KOPT-K1 (cell line): Measurements from ENCODE around the gene GPR155.

ENCODE experiments used
- H3K27ac ChIP-seq: fragments of 200-600 bp; sonication (generic); 2 replicates; pipeline ENCODE4 v1.5.1; 2016; ENCODE audit warnings: antibody characterized with exemption, mild to moderate bottlenecking, low read depth, low read length; ENCODE audit not compliant: poor library complexity, severe bottlenecking
- H3K36me3 ChIP-seq: fragments of 200-600 bp; sonication (generic); 2 replicates; pipeline ENCODE4 v1.5.1; 2017; ENCODE audit warnings: antibody characterized with exemption, mild to moderate bottlenecking, low read length, moderate library complexity; ENCODE audit not compliant: insufficient read depth
- H3K9me3 ChIP-seq: fragments of 200-600 bp; sonication (generic); 2 replicates; pipeline ENCODE4 v1.5.1; 2017; ENCODE audit warnings: antibody characterized with exemption, low read length, mild to moderate bottlenecking; ENCODE audit not compliant: insufficient read depth, poor library complexity, severe bottlenecking

GPR155 gene, protein sequence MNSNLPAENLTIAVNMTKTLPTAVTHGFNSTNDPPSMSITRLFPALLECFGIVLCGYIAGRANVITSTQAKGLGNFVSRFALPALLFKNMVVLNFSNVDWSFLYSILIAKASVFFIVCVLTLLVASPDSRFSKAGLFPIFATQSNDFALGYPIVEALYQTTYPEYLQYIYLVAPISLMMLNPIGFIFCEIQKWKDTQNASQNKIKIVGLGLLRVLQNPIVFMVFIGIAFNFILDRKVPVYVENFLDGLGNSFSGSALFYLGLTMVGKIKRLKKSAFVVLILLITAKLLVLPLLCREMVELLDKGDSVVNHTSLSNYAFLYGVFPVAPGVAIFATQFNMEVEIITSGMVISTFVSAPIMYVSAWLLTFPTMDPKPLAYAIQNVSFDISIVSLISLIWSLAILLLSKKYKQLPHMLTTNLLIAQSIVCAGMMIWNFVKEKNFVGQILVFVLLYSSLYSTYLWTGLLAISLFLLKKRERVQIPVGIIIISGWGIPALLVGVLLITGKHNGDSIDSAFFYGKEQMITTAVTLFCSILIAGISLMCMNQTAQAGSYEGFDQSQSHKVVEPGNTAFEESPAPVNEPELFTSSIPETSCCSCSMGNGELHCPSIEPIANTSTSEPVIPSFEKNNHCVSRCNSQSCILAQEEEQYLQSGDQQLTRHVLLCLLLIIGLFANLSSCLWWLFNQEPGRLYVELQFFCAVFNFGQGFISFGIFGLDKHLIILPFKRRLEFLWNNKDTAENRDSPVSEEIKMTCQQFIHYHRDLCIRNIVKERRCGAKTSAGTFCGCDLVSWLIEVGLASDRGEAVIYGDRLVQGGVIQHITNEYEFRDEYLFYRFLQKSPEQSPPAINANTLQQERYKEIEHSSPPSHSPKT

GRCh38 chr2:174486563-174487107, at the start of gene GPR155:
GPR155 (minus strand) TSS chr2:174487029; CDS start chr2:174481956, 5,073 bp downstream.
- Histone ChIP-seq H3K36me3 (peaks cover 11% of the 10 kb centered on the region; the same call in 1 of the 2 replicates), H3K9me3 (no peaks in the 10 kb centered on the region), H3K27ac (peak within 1 kb of the TSS; percentile 82)

DNA sequence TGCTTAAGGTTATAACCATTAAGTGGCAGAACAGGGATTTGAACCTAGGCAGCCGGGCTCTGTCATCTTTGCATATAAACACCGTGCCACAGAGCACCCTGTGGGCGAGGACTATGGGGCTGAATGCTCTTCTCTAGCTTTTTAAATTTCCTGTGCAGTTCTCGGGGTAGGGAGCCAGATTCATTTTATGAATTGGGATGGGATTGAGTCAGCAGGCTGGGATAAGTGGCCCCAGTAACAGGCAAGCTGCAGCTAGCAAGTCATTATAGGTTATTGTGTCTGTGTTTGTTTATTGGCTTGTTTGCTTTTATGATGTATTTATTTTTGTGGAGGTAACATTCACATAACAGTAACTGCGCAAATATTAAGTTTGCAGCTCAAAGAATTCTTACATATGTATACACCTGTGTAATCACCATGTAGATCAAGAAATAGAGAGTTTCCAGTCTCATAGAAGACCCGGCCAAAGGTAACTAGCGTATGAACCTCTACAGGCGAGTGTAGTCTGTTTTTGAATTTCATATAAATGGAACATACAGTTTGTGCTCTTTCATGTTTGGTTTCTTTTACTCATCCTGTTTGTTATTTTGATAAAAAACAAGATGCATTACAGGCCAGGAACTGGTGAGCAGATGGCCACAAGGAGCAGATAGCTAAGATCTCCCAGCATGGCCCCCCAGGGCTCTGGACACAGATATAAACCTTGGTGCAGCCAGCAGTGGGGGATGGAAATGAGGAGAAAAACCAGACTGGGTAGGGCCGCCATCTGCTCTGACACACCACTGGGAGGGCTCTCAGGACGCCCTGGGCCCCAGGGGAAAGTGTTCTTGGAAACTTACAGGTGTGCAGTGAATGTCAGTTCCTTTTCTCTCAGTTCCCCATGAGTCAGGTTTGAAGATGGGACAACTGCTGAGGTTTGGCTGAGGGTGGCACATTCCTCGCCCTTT, 49.2 kb upstream of the GPR155 start:
- Histone ChIP-seq H3K27ac (no peak overlapping the region), H3K36me3 (no peaks in the 10 kb centered on the region), H3K9me3 (no peaks in the 10 kb centered on the region)

- Histone ChIP-seq H3K9me3 (no peaks in the 10 kb centered on the region), H3K36me3 (no peaks in the 10 kb centered on the region), H3K27ac (no peak overlapping the region)
Measured at GRCh38 chr2:174535083-174535482, 48.3 kb upstream of the GPR155 start.

DNA sequence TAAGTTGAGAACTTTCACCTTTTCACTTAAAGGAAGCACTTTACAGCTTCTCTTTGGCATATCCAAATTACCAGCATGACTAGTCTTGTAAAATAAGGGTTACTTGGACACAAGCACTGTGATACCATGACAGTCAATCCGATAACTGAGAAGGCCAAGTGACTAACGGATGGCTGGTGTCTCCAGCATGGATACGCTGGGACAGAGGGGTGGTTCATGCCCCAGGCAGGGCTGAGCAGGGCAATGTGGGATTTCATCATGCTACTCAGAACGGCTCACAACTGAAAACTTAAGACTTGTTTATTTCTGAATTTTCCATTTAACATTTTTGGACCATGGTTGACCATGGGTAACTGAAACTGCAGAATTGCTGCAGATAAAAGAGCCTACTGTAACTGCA, 43.1 kb upstream of the GPR155 start:
- Histone ChIP-seq H3K9me3 (peaks cover 6% of the 10 kb centered on the region), H3K27ac (no peak overlapping the region), H3K36me3 (no peaks in the 10 kb centered on the region)

DNA sequence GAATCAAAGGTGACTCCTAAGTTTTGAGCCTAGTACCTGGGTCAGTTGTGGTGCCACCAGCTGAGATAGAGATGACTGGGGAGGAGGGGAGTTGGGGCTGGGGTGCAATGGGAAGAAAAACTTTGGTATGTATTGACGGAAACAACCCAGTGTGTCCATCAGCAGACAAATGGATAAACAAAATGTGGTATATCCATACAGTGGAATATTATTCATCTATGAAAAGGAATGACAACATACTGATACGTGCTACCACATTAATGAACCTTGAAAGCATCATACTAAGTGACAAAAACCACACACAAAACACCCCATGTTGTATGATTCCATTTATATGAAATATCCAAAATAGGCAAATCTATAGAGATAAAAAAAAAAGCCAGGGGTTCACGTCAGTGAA, 41.1 kb upstream of the GPR155 start:
- H3K36me3 ChIP-seq, result no peaks in the 10 kb centered on the region
- no peak overlapping the region for H3K27ac ChIP-seq

DNA sequence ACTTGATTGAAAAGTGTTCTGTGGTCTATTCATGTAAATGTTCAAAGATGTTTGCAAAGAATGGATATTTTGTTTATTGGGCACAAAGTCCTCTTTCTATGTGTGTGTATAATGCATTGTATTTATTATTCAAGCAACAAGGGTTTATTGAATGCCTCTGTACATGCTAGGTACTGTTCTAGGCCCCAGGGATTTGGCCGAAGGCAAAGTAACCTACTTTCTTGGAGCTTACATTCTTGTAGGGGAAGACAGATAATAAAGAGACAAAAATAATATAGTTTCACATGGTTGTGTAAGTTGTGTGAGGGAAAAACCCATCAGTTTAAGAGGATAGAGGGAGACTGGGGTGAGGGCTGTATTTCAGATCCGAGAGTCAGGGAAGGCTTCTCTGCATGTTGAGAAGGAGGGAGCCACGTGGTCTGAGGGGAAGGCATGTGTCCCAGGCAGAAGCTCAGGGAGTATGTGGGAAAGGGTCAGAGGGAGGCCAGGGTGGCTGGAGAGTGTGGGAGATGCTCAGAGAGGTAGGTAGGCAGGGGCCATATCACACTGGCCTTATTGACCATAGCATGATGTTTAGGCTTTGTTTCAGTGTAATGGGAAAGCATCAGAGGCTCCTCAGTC, 40.4 kb upstream of the GPR155 start:
- Histone ChIP-seq H3K9me3 (peaks cover 6% of the 10 kb centered on the region), H3K36me3 (no peaks in the 10 kb centered on the region), H3K27ac (no peak overlapping the region)

More for the DNA sequence above, 41.1 kb upstream of the GPR155 start:
- H3K9me3 ChIP-seq, result peaks cover 6% of the 10 kb centered on the region

DNA sequence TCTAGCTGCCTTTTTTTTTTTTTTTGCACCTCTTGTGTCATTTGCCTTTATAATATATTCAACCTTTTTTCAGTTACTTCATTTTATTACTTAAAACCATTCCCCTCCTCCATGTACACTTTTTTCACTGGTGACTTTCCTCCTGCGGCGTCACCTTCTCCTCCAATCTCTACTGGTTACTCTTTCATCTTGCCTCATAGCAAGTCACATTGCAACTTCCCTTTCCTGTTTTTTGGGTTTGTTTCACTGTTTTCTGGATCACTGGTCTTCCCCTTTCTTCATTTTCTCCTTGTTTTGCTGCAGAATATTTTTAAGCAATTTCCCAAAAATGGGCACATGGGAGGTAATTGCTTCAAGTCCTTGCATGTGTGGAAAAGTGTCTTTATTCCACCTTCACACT, 37.7 kb upstream of the GPR155 start:
- Histone ChIP-seq H3K27ac (no peak overlapping the region), H3K36me3 (no peaks in the 10 kb centered on the region), H3K9me3 (peaks cover 6% of the 10 kb centered on the region)

- Histone ChIP-seq H3K9me3 (no peaks in the 10 kb centered on the region), H3K36me3 (no peaks in the 10 kb centered on the region), H3K27ac (no peak overlapping the region)
Measured at GRCh38 chr2:174522553-174522952, 35.7 kb upstream of the GPR155 start.

DNA sequence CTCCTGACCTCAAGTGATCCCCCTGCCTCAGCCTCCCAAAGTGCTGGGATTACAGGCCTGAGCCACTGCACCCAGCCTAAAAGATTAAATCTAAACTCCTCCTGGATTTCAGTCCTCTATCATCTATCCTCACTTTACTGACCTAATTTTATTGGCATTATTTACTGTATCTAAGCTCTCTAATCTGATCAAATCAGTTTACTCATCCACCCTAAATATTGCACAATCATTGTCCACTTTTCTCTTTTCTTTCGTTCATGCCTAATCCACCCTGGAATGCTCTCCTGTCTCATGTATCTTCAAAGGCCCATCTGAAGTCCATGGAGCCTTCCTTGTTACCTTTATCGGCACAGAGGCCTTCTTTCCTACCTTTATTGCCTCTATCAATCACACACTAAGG, 31.6 kb upstream of the GPR155 start:
- Histone ChIP-seq H3K27ac (no peak overlapping the region), H3K9me3 (peaks cover 1% of the 10 kb centered on the region), H3K36me3 (no peaks in the 10 kb centered on the region)

GRCh38 chr2:174516501-174517378, 29.9 kb upstream of the GPR155 start:
- H3K36me3 ChIP-seq, result no peaks in the 10 kb centered on the region
- peaks cover 12% of the 10 kb centered on the region for H3K9me3 ChIP-seq
- H3K27ac ChIP-seq, result no peak overlapping the region

DNA sequence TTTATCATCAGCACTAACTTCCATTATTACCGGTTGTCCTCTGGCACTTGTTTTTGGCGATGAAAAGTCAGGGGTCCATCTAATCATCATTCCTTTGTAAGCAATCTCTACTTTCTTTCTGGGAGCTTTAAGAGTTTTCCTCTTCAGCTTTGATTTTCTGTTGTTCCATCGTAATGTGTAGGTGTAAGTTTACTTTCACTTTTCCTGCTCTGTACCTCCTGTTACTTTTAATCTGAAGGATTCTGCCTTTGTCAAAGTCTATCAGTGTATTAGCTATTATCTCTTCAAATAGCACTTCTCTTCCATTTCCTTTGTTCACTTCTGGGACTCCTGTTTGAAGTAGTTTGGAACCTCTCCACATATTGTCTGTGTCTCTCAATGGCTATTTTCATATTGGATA, 25.5 kb upstream of the GPR155 start:
- H3K9me3 ChIP-seq, result peaks cover 54% of the 10 kb centered on the region

DNA sequence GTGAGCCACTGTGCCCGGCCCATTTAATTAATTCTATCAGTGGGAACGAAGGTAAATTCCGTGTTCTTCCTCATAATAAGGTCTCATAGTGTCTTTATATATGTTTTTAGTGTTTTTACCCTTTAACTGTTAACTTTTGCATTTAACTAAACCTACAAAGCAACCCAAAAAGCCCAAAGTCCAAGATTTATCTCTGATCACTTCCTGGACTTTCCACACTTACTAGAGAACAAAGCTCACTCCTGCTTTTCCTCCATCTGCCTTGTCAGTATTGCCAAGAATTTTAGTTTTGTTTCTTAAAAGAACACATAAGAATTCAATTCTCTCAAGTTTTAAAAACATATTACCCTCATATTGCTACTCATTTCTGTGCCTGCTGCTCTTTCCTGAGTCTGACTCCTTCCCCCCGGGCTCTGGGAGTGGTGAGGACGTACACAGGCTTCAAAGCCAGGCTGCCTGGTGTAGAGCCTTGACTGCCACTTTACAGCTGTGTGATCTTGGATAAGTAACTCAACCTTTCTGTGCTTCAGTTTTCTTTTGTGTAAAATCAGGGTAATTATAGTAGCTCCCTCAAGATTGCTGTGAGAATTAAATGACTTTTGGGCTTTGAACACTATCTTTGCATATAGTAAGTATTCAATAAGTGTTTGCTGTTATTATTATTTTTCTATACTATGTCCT, 24.9 kb upstream of the GPR155 start:
- no peak overlapping the region for H3K27ac ChIP-seq
- H3K36me3 ChIP-seq, result no peaks in the 10 kb centered on the region
- peaks cover 55% of the 10 kb centered on the region for H3K9me3 ChIP-seq

More for the DNA sequence above, 25.5 kb upstream of the GPR155 start:
- Histone ChIP-seq H3K36me3 (no peaks in the 10 kb centered on the region), H3K27ac (no peak overlapping the region)
